CD4-positive, alpha-beta T cell (primary cell): ENCODE measurements around the gene MPO. TPM values are rescaled to one million over a fixed set of nuclear protein-coding genes. Genes with fewer than 3 reads are reported as not detected.

ENCODE experiments used
- ATAC-seq: fragments of 200-7000 bp; cut with Tn5 transposase; one replicate; pipeline ENCODE4 v1.10.0; 2022; ENCODE audit warnings: mild to moderate bottlenecking; ENCODE audit not compliant: poor library complexity
- CTCF ChIA-PET: fragments of 350-600 bp; sonication (Branson Sonifier 250); formaldehyde crosslinking; loops from one replicate; lab custom pipeline; 2021; ENCODE audit warnings: antibody characterized with exemption, inconsistent platforms; lab: Charles Lee
- POLR2A ChIA-PET: fragments of 350-600 bp; sonication (Branson Sonifier 250); formaldehyde crosslinking; loops from one replicate; lab custom pipeline; 2021; ENCODE audit warnings: antibody characterized with exemption, inconsistent platforms; lab: Charles Lee
- DNase-seq, 14 experiments: peaks; one replicate each; pipeline ENCODE4 v3.0.0-alpha.2; 2013 to 2020; ENCODE audit warnings: mixed read lengths in 2 of 14
- H3K27ac ChIP-seq, 2 donors: one replicate each; pipeline versions ENCODE4 v1.5.1 to v1.7.0; 2013; ENCODE audit warnings: low read length in 2 of 2, low read depth in 1 of 2, mild to moderate bottlenecking in 1 of 2
- H3K27me3 ChIP-seq, 2 experiments: 1 replicate in 1 of 2; 2 replicates in 1 of 2; pipeline versions ENCODE4 v1.6.1 to v1.7.0; 2013; ENCODE audit warnings: low read length in 2 of 2, control low read depth in 1 of 2, mild to moderate bottlenecking in 1 of 2, moderate library complexity in 1 of 2; ENCODE audit not compliant: insufficient read depth in 2 of 2, control insufficient read depth in 1 of 2
- H3K36me3 ChIP-seq: one replicate; pipeline ENCODE4 v1.6.1; 2013; ENCODE audit warnings: low read length, control low read depth; ENCODE audit not compliant: insufficient read depth
- H3K4me1 ChIP-seq: one replicate; pipeline ENCODE4 v1.6.1; 2013; ENCODE audit warnings: low read length, control low read depth; ENCODE audit not compliant: insufficient read depth
- H3K4me3 ChIP-seq: one replicate; pipeline ENCODE4 v1.5.1; 2013; ENCODE audit warnings: mild to moderate bottlenecking, low read length, moderate library complexity
- H3K9me3 ChIP-seq, 2 experiments: 1 replicate in 1 of 2; 2 replicates in 1 of 2; pipeline versions ENCODE4 v1.6.1 to v1.7.0; 2013; ENCODE audit warnings: low read length in 2 of 2, mild to moderate bottlenecking in 2 of 2, control low read depth in 1 of 2, moderate library complexity in 1 of 2; ENCODE audit not compliant: control insufficient read depth in 1 of 2, insufficient read depth in 1 of 2
- H3K27ac Mint-ChIP-seq: one replicate; pipeline ENCODE4 v1.8.0; 2020; ENCODE audit warnings: mixed read lengths
- H3K27me3 Mint-ChIP-seq: one replicate; pipeline ENCODE4 v1.8.0; 2021; ENCODE audit warnings: mixed read lengths
- H3K36me3 Mint-ChIP-seq: one replicate; pipeline ENCODE4 v1.8.0; 2021; ENCODE audit warnings: low read depth, mixed read lengths
- H3K4me1 Mint-ChIP-seq: one replicate; pipeline ENCODE4 v1.8.0; 2021; ENCODE audit warnings: low read depth, mixed read lengths
- H3K4me3 Mint-ChIP-seq: one replicate; pipeline ENCODE4 v1.8.0; 2020; ENCODE audit warnings: mild to moderate bottlenecking, mixed read lengths
- H3K9me3 Mint-ChIP-seq: one replicate; pipeline ENCODE4 v1.8.0; 2020; ENCODE audit warnings: mixed read lengths
- CTCF ChIP-seq: fragments of 200-600 bp; IDR thresholded peaks from one replicate; pipeline ENCODE4 v1.8.0; 2022; ENCODE audit warnings: antibody characterized with exemption, mild to moderate bottlenecking
- intact Hi-C, 2 experiments: fragments of 100-400 bp; cut with DNase I in 1 of 2; cut with micrococcal nuclease in 1 of 2; formaldehyde crosslinking; loops; one replicate each; pipeline versions ENCODE4 v1.15.1 to v1.9.0; 2023 to 2025; cut with DNase I, micrococcal nuclease
- total RNA-seq, 174 experiments: library from RNA in 2 of 174; stranded (reverse) in 2 of 174; gene quantifications; one replicate each; pipeline ENCODE4 v1.2.3 and lab custom pipeline; 2021 to 2026

Gene MPO
- total RNA-seq, 2 experiments from 2014 or later, result 0.77 TPM; not detected in 1

DNA sequence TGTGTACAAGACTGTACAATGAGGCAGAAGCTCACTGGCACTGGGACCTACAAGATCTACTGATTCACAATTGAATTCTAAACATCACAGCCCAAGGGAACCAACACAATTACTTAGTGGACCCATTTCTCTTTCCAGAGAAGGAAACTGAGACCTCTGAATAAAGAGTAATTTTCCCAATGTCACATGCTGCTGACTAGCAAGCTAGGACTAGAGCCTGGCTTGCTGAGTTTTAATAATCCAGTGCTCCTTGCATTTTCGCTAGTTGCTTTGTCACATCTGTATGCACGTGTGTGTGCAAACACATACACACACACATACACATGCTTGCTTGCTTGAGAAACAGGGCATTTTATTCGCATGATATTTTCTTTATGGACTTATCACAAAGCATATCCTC is 46.2 kb downstream of the MPO start:
- H3K9me3 ChIP-seq, result no peaks in the 10 kb centered on the region
- intact Hi-C loops, result no loop called here
- peaks cover 52% of the 10 kb centered on the region for H3K27me3 Mint-ChIP-seq
- H3K4me1 ChIP-seq, result no peaks in the 10 kb centered on the region
- H3K36me3 Mint-ChIP-seq, result no peaks in the 10 kb centered on the region
- no peaks in the 10 kb centered on the region for H3K36me3 ChIP-seq
- no peak overlapping the region for H3K27ac ChIP-seq
- ATAC-seq, result no peak
- ChIA-PET POLR2A (no interaction called here), CTCF (no interaction called here)
- DNase-seq, result no peak
- no peak overlapping the region for H3K4me3 ChIP-seq
- no peak overlapping the region for H3K27ac Mint-ChIP-seq
- H3K27me3 ChIP-seq, result peaks cover 18 to 22% of the 10 kb centered on the region in 2 experiments
- no peaks in the 10 kb centered on the region for H3K9me3 Mint-ChIP-seq
- no peak for TF ChIP-seq CTCF
- no peaks in the 10 kb centered on the region for H3K4me1 Mint-ChIP-seq
- H3K4me3 Mint-ChIP-seq, result no peak overlapping the region

DNA sequence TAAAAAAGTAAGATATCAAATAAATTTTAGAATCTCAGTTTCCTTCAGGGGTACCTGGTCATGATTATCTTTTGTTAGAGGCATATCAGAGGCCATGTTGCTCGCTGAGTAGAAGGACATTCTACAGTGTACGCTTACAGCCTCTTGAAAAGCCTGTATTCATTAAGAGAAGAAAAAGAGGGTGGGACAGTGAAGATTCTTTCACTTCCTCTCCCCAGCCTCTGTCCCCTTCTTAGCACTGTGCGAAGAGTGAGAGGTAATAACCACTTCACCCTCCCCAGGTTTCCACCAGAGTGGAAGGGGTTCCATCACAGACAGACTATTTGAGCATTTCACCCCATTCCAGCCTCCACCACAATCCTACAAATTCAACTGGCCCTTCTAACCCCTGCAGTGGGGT is 47.2 kb downstream of the MPO start:
- no peaks in the 10 kb centered on the region for H3K9me3 Mint-ChIP-seq
- H3K4me3 Mint-ChIP-seq, result no peak overlapping the region
- H3K36me3 ChIP-seq, result no peaks in the 10 kb centered on the region
- no peak for TF ChIP-seq CTCF
- no peak overlapping the region for H3K27ac ChIP-seq
- H3K4me1 Mint-ChIP-seq, result no peaks in the 10 kb centered on the region
- POLR2A ChIA-PET, result no interaction called here
- no peak overlapping the region for H3K4me3 ChIP-seq
- no peaks in the 10 kb centered on the region for H3K9me3 ChIP-seq
- no peak for ATAC-seq
- no peaks in the 10 kb centered on the region for H3K36me3 Mint-ChIP-seq
- H3K27ac Mint-ChIP-seq, result no peak overlapping the region
- intact Hi-C loops, result no loop called here
- peaks cover 13 to 22% of the 10 kb centered on the region in 2 experiments for H3K27me3 ChIP-seq
- no peaks in the 10 kb centered on the region for H3K4me1 ChIP-seq
- peaks cover 42% of the 10 kb centered on the region for H3K27me3 Mint-ChIP-seq
- peak in 1 of 14 experiments; percentile 16 for DNase-seq
- CTCF ChIA-PET, result no interaction called here

GRCh38 chr17:58232707-58233156 is 48.0 kb downstream of the MPO start:
- CTCF ChIA-PET, result no interaction called here
- no peak for ATAC-seq
- peaks cover 10 to 22% of the 10 kb centered on the region in 2 experiments for H3K27me3 ChIP-seq
- Mint-ChIP-seq H3K4me3 (no peak overlapping the region), H3K27me3 (peaks cover 39% of the 10 kb centered on the region), H3K9me3 (no peaks in the 10 kb centered on the region), H3K4me1 (no peaks in the 10 kb centered on the region), H3K27ac (no peak overlapping the region), H3K36me3 (no peaks in the 10 kb centered on the region)
- H3K4me3 ChIP-seq, result no peak overlapping the region
- peak in 3 of 14 experiments; percentile 20 to 78 (median 68) for DNase-seq
- intact Hi-C loops, result no loop called here
- H3K9me3 ChIP-seq, result no peaks in the 10 kb centered on the region
- TF ChIP-seq CTCF, result no peak
- no peaks in the 10 kb centered on the region for H3K36me3 ChIP-seq
- no peaks in the 10 kb centered on the region for H3K4me1 ChIP-seq
- POLR2A ChIA-PET, result no interaction called here
- H3K27ac ChIP-seq, result no peak overlapping the region
